GM12801 (cell line): Measurements from ENCODE around the gene LPIN2.

Source experiments
- CTCF ChIP-seq: IDR thresholded peaks from one replicate; pipeline ENCODE4 v1.5.1; 2011; ENCODE audit warnings: control low read depth; ENCODE audit not compliant: insufficient read length; ENCODE audit errors: extremely low read depth

The LPIN2 gene

GRCh38 chr18:2979871-2980790 is 32.8 kb downstream of the LPIN2 start:
- TF ChIP-seq CTCF: no peak

- TF ChIP-seq CTCF: no peak
Measured at GRCh38 chr18:2979129-2979528, 33.8 kb downstream of the LPIN2 start.

- no peak for TF ChIP-seq CTCF
Measured at GRCh38 chr18:2978661-2979106, 34.3 kb downstream of the LPIN2 start.

GRCh38 chr18:2978208-2978607 is 34.7 kb downstream of the LPIN2 start:
- no peak for TF ChIP-seq CTCF

GRCh38 chr18:2976218-2977132 is 36.5 kb downstream of the LPIN2 start:
- no peak for TF ChIP-seq CTCF

GRCh38 chr18:2974731-2975130 is 38.2 kb downstream of the LPIN2 start:
- TF ChIP-seq CTCF: no peak
